HG03103 (cell line): ENCODE measurements around the gene ALDH1A2.

Experiments
- ATAC-seq: cut with Tn5 transposase; IDR thresholded peaks from one replicate; pipeline ENCODE4 v1.9.1; 2021; ENCODE audit warnings: low read depth; ENCODE audit not compliant: unreplicated experiment

The ALDH1A2 gene

DNA sequence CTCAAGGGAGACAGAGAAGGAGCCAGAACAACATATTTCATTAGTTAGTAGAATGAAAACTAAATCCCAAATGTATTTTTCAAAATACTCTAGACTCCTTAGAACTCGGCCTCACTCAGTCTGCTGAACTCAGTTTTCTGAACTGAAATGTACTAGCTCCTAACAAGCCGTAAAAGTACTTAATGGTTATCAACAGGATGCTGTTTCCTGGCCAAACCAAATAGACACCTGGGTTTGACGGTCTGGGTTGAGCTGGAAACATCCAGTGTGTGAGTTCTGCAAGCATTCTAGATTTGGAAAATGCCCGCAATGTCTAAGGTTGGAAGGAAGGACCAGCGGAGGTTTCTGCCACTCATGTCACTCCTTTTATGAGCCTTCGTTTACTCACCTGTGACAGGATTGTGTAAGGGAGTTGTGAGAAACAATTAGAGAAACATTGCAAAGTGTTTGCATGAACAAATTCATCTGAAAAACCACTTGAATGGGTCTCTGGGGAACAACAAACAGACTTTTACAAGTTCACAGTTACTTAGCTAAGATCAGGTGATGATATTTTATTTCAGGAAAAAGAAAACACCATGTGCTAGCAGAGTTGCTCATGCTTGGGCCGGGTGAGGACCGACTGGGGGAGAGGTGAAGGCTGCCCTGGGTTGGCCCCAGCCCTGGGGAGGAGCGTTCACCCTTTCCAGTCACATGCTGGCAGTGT is 151.0 kb downstream of the ALDH1A2 start:
- ATAC-seq: no peak

- ATAC-seq: no peak
Observed at GRCh38 chr15:57911247-57911646, 154.3 kb downstream of the ALDH1A2 start.

- ATAC-seq: no peak
Observed at GRCh38 chr15:57910672-57911071, 154.8 kb downstream of the ALDH1A2 start.

GRCh38 chr15:57909388-57909787 is 156.1 kb downstream of the ALDH1A2 start:
- ATAC-seq: no peak

DNA sequence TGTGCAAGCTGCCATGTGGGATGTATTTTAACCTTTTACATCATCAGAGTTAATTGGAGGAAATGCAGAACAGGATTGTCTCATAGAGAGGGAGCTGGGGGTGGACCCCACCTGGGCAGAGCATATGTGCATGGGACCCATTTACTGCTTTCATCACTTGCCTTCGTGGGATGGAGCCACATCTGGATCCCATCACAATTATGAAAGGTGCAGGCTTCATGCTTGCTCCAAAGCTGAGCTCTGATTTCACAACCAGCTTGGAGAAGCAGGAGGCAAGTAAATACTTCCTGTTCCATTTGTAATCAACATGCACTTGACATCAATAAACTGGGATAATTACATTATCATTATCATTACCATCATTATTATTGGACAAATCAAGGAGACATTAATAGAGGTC is 161.9 kb downstream of the ALDH1A2 start:
- no peak for ATAC-seq
